Smooth muscle cell of the pulmonary artery (primary cell): ENCODE results near the gene CRAT. TPM values are rescaled to one million over a fixed set of nuclear protein-coding genes. Genes with fewer than 3 reads are reported as not detected.

Experiments used
- total RNA-seq: library from RNA; depleted of rRNA; stranded (reverse); fragments of >200 nt; gene quantifications from 2 replicates; pipeline ENCODE4 v1.2.3, GENCODE V29; 2014

CRAT gene
- 70.1 and 73.5 TPM in 2 replicates for total RNA-seq

DNA sequence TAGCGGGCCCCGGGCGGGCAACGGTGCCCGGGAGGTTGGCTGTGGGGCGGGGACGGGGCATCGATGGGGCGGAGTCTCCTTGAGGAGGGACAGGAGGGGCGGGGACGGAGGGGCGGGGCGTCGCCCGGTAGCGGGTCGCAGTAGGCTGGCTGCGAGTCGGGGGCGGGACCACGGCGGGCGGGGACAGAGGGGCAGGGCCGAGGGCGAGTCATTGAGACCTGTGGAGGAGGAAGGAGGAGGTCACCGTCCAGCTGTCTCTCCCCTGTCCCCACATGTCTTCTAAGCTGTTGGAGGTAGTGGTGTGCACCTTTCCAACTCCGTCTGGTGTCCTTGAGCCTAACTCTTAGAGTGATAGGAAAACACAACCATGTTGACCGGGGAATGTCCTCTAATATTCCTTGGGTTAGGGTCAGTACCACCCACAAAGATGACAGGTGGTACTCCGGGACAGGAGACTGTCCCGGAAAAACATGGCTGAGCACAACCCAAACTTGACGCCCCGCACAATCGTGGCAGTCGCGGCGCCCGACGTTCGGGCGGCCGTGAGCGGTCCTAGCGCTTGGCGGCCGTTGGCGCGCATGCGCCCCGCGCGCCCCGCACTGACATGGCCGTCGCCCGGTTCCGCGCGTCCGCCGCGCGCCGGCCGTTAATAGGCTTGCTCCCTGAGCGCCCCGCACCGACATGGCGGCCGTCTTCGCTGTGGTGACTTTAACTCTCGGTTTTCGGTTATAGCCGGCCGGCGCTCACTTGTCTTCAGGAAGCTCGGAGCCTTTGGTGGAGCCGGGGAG is at the start of gene CRAT, which contains the start of gene PTPA:
TSS of gene CRAT (minus strand) at position 54 of the 788 bp plus-strand sequence. CDS start 284 bp downstream, outside the sequence.
TSS of gene PTPA (plus strand) at position 676 of the 788 bp plus-strand sequence. CDS start 186 bp downstream, outside the sequence.

DNA sequence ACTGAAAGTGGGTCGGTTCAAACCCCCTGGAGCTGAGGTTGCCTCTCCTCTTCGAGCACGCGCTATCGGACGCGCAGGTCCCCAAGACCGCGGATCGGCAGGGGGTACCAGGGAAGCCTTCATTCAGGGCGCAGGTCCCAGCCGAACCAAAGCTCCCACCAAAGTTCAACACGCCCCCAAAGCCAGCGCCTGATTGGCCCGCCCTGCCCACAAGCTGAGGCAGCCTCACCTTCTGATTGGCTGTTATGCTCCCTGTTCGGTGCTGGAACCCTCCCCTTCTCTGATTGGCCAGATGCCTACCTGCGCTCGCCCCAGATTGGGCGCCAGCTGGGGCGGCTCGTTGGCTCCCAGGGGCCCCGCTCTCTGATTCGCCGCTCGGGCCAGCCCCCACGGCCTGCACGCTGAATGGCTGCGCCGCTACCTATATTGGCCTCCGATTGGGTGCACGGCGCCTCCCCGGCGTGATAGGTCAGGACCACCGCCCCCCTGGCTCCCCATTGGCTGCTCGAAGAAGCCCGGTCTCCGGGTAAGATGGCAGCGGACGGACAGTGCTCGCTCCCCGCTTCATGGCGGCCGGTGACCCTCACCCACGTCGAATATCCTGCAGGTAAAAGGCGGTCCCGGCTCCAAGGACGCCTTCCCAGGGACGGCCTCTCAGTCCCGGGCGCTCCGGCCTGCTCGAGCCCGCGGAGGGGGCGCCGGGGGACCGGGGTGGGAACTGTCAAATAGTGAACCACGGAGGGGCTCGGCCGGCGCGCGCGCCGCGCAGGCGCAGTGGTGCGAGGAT is 29.8 kb downstream of the CRAT start, which contains the start of gene DOLPP1:
TSS of gene DOLPP1 (plus strand) at position 511 of the 787 bp plus-strand sequence. CDS start at position 532, 21 bp downstream.

Other genes with a start within 250 kb of the CRAT start
- gene KYAT1, start 228.8 kb downstream of the CRAT start, total RNA-seq: 8.1 and 13.3 TPM in 2 replicates
- 57.5 and 76.5 TPM in 2 replicates for gene LRRC8A, start 228.7 kb downstream of the CRAT start, total RNA-seq
- 4.9 and 9.3 TPM in 2 replicates for gene PHYHD1, start 189.8 kb downstream of the CRAT start, total RNA-seq
- 24.9 and 30.9 TPM in 2 replicates for gene DOLK, start 163.2 kb downstream of the CRAT start, total RNA-seq
- 43.2 and 70.9 TPM in 2 replicates for gene NUP188, start 163.1 kb downstream of the CRAT start, total RNA-seq
- 39.2 and 69.5 TPM in 2 replicates for gene SH3GLB2, start 82.5 kb downstream of the CRAT start, total RNA-seq
- 29.0 and 34.1 TPM in 2 replicates for gene MIGA2, start 74.2 kb downstream of the CRAT start, total RNA-seq
- 9.7 and 9.8 TPM in 2 replicates for gene DOLPP1, start 29.7 kb downstream of the CRAT start, total RNA-seq
- 137 and 202 TPM in 2 replicates for gene PTPA, start 622 bp upstream of the CRAT start, total RNA-seq
- 58.8 and 71.8 TPM in 2 replicates for gene IER5L, start 67.5 kb upstream of the CRAT start, total RNA-seq